ENCODE results near the gene CXXC1.
A peak's percentile ranks its signal among the peaks of the same experiment; 100 is the strongest.

DNA sequence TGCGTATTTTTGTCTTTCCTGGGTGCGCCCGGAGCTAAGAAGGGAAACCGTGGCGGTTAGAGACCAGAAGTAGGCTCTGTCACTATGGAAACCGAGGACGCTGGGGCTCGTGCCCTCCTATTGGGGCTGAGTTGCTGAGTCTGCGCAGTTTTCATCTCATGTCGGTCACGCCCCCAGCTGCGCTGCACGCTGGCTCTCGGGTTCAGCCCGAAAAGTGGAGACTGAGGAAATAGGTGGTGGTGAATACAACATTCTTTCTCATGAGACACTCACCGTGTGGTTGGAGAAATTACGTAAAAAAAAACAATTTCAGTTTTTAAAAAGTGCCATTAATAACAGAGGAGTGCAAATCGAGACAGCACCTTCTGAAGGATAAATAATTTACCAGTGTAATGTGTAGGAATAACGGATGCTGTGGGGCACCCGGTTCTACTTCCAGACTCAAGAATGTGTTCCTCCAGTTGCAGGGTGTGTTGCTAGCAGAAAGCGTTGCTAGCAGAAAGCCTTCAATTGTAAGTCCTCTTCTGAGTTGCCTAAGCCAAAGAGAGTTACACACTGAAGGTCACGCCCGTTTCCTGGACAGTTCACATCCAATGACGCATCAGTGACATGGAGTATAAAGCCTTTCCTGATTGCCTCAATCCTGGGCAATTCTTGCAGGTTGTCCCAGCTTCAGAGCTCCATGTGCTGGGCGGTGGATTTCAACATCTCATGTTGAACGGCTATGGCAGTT lies 20.4 kb upstream of the CXXC1 start:
- TF ChIP-seq EGR1 (IDR thresholded peaks at IDR 0.05; ENCODE audit: borderline replicate concordance, low read depth, low read length) (no peak), GTF2F1 (IDR thresholded peaks at IDR 0.05; ENCODE audit: borderline replicate concordance, low read depth, low read length) (no peak), POLR2A (IDR thresholded peaks at IDR 0.05; ENCODE audit: control extremely low read depth in 1 of 2, low read depth in 2 of 2, low read length in 2 of 2) (no peak), CBX8 (IDR thresholded peaks at IDR 0.05; ENCODE audit: borderline replicate concordance, low read depth, low read length) (no peak), KDM1A (IDR thresholded peaks at IDR 0.05; ENCODE audit: borderline replicate concordance, low read length) (no peak), EP300 (IDR thresholded peaks at IDR 0.05; ENCODE audit: borderline replicate concordance in 1 of 2, low read depth in 2 of 2, low read length in 2 of 2) (no peak), BCL11A (IDR thresholded peaks at IDR 0.05; ENCODE audit: low read depth in 2 of 2, low read length in 2 of 2) (no peak), ASH2L (IDR thresholded peaks at IDR 0.05; ENCODE audit: low read length) (no peak), EZH2 (IDR thresholded peaks at IDR 0.05; ENCODE audit: low read depth, low read length, severe bottlenecking) (no peak), BRCA1 (IDR thresholded peaks at IDR 0.05; ENCODE audit: low read depth, low read length) (no peak)
- TF ChIP-seq, protein P1, sequence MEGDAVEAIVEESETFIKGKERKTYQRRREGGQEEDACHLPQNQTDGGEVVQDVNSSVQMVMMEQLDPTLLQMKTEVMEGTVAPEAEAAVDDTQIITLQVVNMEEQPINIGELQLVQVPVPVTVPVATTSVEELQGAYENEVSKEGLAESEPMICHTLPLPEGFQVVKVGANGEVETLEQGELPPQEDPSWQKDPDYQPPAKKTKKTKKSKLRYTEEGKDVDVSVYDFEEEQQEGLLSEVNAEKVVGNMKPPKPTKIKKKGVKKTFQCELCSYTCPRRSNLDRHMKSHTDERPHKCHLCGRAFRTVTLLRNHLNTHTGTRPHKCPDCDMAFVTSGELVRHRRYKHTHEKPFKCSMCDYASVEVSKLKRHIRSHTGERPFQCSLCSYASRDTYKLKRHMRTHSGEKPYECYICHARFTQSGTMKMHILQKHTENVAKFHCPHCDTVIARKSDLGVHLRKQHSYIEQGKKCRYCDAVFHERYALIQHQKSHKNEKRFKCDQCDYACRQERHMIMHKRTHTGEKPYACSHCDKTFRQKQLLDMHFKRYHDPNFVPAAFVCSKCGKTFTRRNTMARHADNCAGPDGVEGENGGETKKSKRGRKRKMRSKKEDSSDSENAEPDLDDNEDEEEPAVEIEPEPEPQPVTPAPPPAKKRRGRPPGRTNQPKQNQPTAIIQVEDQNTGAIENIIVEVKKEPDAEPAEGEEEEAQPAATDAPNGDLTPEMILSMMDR (IDR thresholded peaks at IDR 0.05; ENCODE audit: control extremely low read depth in 1 of 3, insufficient read depth in 1 of 3, low read depth in 1 of 3, low read length in 3 of 3), result no peak
- TF ChIP-seq, protein P2, sequence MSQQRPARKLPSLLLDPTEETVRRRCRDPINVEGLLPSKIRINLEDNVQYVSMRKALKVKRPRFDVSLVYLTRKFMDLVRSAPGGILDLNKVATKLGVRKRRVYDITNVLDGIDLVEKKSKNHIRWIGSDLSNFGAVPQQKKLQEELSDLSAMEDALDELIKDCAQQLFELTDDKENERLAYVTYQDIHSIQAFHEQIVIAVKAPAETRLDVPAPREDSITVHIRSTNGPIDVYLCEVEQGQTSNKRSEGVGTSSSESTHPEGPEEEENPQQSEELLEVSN (IDR thresholded peaks at IDR 0.05), result no peak
- TF ChIP-seq, protein P3, sequence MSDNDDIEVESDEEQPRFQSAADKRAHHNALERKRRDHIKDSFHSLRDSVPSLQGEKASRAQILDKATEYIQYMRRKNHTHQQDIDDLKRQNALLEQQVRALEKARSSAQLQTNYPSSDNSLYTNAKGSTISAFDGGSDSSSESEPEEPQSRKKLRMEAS (IDR thresholded peaks at IDR 0.05), result peak; percentile 56

All from H1 (cell line).